Peyer's patch (tissue), 4 donors: ENCODE data around the gene ATP2A2.

ENCODE experiments used
- CTCF ChIP-seq, 6 experiments: fragments of 450-650 bp in 4 of 6; fragments of 200-600 bp in 2 of 6; sonication (generic) in 1 of 6; IDR thresholded peaks; one replicate each; pipeline ENCODE4 v1.5.1; 2017 to 2019; ENCODE audit warnings: antibody characterized with exemption in 6 of 6, mild to moderate bottlenecking in 3 of 6, moderate library complexity in 1 of 6
- POLR2A ChIP-seq, 2 donors: fragments of 450-650 bp; IDR thresholded peaks; one replicate each; pipeline ENCODE4 v1.5.1; 2017; ENCODE audit warnings: antibody characterized with exemption in 2 of 2, mild to moderate bottlenecking in 2 of 2, moderate library complexity in 2 of 2

DNA sequence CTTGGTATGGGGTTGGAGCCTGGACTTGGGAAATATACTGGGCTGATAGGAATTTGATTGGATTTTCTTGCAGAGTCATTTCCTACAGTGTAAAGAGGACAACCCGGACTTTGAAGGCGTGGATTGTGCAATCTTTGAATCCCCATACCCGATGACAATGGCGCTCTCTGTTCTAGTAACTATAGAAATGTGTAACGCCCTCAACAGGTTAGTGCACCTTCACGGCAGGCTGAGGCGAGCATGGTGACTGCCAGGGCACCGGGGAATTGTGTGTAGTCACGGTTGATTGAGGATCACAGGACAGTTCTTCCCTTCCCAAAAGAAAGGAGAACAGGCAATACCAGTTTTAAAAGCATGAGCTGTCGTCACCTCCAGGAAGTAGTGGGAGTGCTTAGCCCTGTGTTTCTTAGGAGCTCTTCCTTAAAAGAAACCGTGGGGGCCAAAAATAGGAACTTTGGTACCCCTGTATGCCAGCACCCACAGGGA lies 64.2 kb downstream of the ATP2A2 start:
- TF ChIP-seq POLR2A (IDR thresholded peaks at IDR 0.05) (no peak), CTCF (IDR thresholded peaks at IDR 0.05) (no peak)
